NCI-H345 (cell line): ENCODE data around the gene SNRPB.

Experiments
- DNase-seq: peaks from one replicate; lab custom pipeline; 2025; lab: John Stamatoyannopoulos, UW

Gene SNRPB

GRCh38 chr20:2429051-2429450 lies 41.5 kb downstream of the SNRPB start:
- no peak for DNase-seq

GRCh38 chr20:2421247-2421646 lies 49.3 kb downstream of the SNRPB start:
- no peak for DNase-seq

GRCh38 chr20:2420510-2420909 lies 50.1 kb downstream of the SNRPB start:
- no peak for DNase-seq

- no peak for DNase-seq
These were observed 52.2 kb downstream of the SNRPB start for GRCh38 chr20:2418388-2418787.

GRCh38 chr20:2417213-2417541 lies 53.4 kb downstream of the SNRPB start:
- DNase-seq, result no peak

- DNase-seq, result no peak
These were observed 53.9 kb downstream of the SNRPB start for GRCh38 chr20:2416541-2417212.
